Astrocyte (in vitro differentiated cells and primary cell): Measurements from ENCODE around the gene GNG14. TPM values are rescaled to one million over a fixed set of nuclear protein-coding genes. Genes with fewer than 3 reads are reported as not detected.

Experiments
- DNase-seq: peaks from one replicate; pipeline ENCODE4 v3.0.0-alpha.2; 2010; ENCODE audit warnings: low read depth
- FAIRE-seq: peaks from 2 replicates; lab custom pipeline; 2011; peaks lifted over from hg19 to GRCh38; lab: Jason Lieb, UNC
- H2AFZ ChIP-seq: 2 replicates; pipeline ENCODE4 v1.6.0; 2012; ENCODE audit warnings: low read depth, low read length, inconsistent platforms
- H3K27ac ChIP-seq: 2 replicates; pipeline ENCODE4 v1.5.1; 2011; ENCODE audit warnings: low read depth, low read length, inconsistent platforms
- H3K27me3 ChIP-seq: 2 replicates; pipeline ENCODE4 v1.6.0; 2011; ENCODE audit warnings: low read length, inconsistent platforms; ENCODE audit not compliant: insufficient read depth
- H3K36me3 ChIP-seq: 2 replicates; pipeline ENCODE4 v1.5.1; 2011; ENCODE audit warnings: low read length, inconsistent platforms; ENCODE audit not compliant: insufficient read depth
- H3K4me1 ChIP-seq: 2 replicates; pipeline ENCODE4 v1.5.1; 2011; ENCODE audit warnings: low read length, inconsistent platforms; ENCODE audit not compliant: insufficient read depth
- H3K4me2 ChIP-seq: 2 replicates; pipeline ENCODE4 v1.6.0; 2012; ENCODE audit warnings: low read length, inconsistent platforms
- H3K4me3 ChIP-seq: 2 replicates; pipeline ENCODE4 v1.5.1; 2011; ENCODE audit warnings: low read depth, mild to moderate bottlenecking, low read length, inconsistent platforms; ENCODE audit not compliant: insufficient read depth
- H3K79me2 ChIP-seq: 2 replicates; pipeline ENCODE4 v1.6.0; 2012; ENCODE audit warnings: mild to moderate bottlenecking, low read length, inconsistent platforms; ENCODE audit not compliant: insufficient read depth
- H3K9ac ChIP-seq: 2 replicates; pipeline ENCODE4 v1.6.0; 2012; ENCODE audit warnings: mild to moderate bottlenecking, low read length, inconsistent platforms
- H3K9me3 ChIP-seq: 2 replicates; pipeline ENCODE4 v1.5.1; 2012; ENCODE audit warnings: low read depth, mild to moderate bottlenecking, low read length, inconsistent platforms; ENCODE audit not compliant: insufficient read depth
- H4K20me1 ChIP-seq: 2 replicates; pipeline ENCODE4 v1.6.0; 2012; ENCODE audit warnings: low read length, inconsistent platforms; ENCODE audit not compliant: insufficient read depth
- H3K27ac Mint-ChIP-seq: one replicate; pipeline ENCODE4 v1.8.0; 2021; ENCODE audit warnings: mild to moderate bottlenecking, mixed read lengths; ENCODE audit not compliant: unreplicated experiment
- H3K27me3 Mint-ChIP-seq: one replicate; pipeline ENCODE4 v1.8.0; 2021; ENCODE audit warnings: low read depth, mixed read lengths; ENCODE audit not compliant: unreplicated experiment
- H3K36me3 Mint-ChIP-seq: one replicate; pipeline ENCODE4 v1.8.0; 2021; ENCODE audit warnings: low read depth, mixed read lengths; ENCODE audit not compliant: unreplicated experiment
- H3K4me1 Mint-ChIP-seq: one replicate; pipeline ENCODE4 v1.8.0; 2021; ENCODE audit warnings: low read depth, mixed read lengths; ENCODE audit not compliant: unreplicated experiment
- H3K4me3 Mint-ChIP-seq: one replicate; pipeline ENCODE4 v1.8.0; 2021; ENCODE audit warnings: mild to moderate bottlenecking, moderate library complexity, mixed read lengths; ENCODE audit not compliant: unreplicated experiment
- H3K9me3 Mint-ChIP-seq: one replicate; pipeline ENCODE4 v1.8.0; 2021; ENCODE audit warnings: mild to moderate bottlenecking, mixed read lengths; ENCODE audit not compliant: unreplicated experiment
- CTCF ChIP-seq: IDR thresholded peaks from 2 replicates; pipeline ENCODE4 v1.5.1; 2011; ENCODE audit warnings: low read depth, mild to moderate bottlenecking, inconsistent platforms, low read length, moderate library complexity; ENCODE audit not compliant: insufficient read depth
- EZH2 ChIP-seq: IDR thresholded peaks from 2 replicates; pipeline ENCODE4 v1.6.1; 2012; ENCODE audit warnings: mild to moderate bottlenecking, low read length, inconsistent platforms; ENCODE audit not compliant: insufficient read depth
- total RNA-seq: library from RNA; stranded (reverse); gene quantifications from 2 replicates; pipeline ENCODE4 v1.2.1, GENCODE V29; 2021

GNG14 gene
- total RNA-seq, 1 donor from 2014 or later, result not detected

- Mint-ChIP-seq H3K36me3 (peaks cover 17% of the 10 kb centered on the region), H3K9me3 (no peaks in the 10 kb centered on the region), H3K4me3 (no peak overlapping the region), H3K27me3 (no peaks in the 10 kb centered on the region), H3K4me1 (peaks cover 3% of the 10 kb centered on the region), H3K27ac (no peak overlapping the region)
- Histone ChIP-seq H3K27ac (no peak overlapping the region), H3K4me3 (no peak overlapping the region), H3K79me2 (peaks cover 12% of the 10 kb centered on the region), H3K9me3 (no peaks in the 10 kb centered on the region), H2AFZ (no peak overlapping the region), H4K20me1 (peaks cover 5% of the 10 kb centered on the region), H3K36me3 (peaks cover 6% of the 10 kb centered on the region), H3K4me2 (no peak overlapping the region), H3K27me3 (no peaks in the 10 kb centered on the region), H3K9ac (no peak overlapping the region), H3K4me1 (peaks cover 4% of the 10 kb centered on the region)
- FAIRE-seq (no peak), DNase-seq (no peak)
- TF ChIP-seq EZH2 (no peak), CTCF (no peak)
Measured at GRCh38 chr19:12660980-12661379, 26.8 kb upstream of the GNG14 start.

- DNase-seq, result no peak
- Histone ChIP-seq H3K27ac (no peak overlapping the region), H3K36me3 (peaks cover 6% of the 10 kb centered on the region), H3K9me3 (no peaks in the 10 kb centered on the region), H3K27me3 (no peaks in the 10 kb centered on the region), H3K4me2 (no peak overlapping the region), H4K20me1 (peaks cover 14% of the 10 kb centered on the region), H2AFZ (no peak overlapping the region), H3K4me1 (peaks cover 13% of the 10 kb centered on the region), H3K9ac (no peak overlapping the region), H3K4me3 (no peak overlapping the region), H3K79me2 (peaks cover 44% of the 10 kb centered on the region)
- no peaks in the 10 kb centered on the region for H3K9me3 Mint-ChIP-seq
- H3K4me3 Mint-ChIP-seq, result peak overlapping the region; percentile 29
- H3K27ac Mint-ChIP-seq, result no peak overlapping the region
- H3K36me3 Mint-ChIP-seq, result peaks cover 10% of the 10 kb centered on the region
- H3K4me1 Mint-ChIP-seq, result peaks cover 20% of the 10 kb centered on the region
- no peak for TF ChIP-seq EZH2
- no peak for TF ChIP-seq CTCF
- H3K27me3 Mint-ChIP-seq, result no peaks in the 10 kb centered on the region
- FAIRE-seq, result no peak
Measured at GRCh38 chr19:12664406-12665280, 23.2 kb upstream of the GNG14 start.

GRCh38 chr19:12665281-12665573 is 22.6 kb upstream of the GNG14 start:
- Mint-ChIP-seq H3K27ac (no peak overlapping the region), H3K27me3 (no peaks in the 10 kb centered on the region), H3K4me1 (peaks cover 20% of the 10 kb centered on the region), H3K36me3 (peaks cover 7% of the 10 kb centered on the region), H3K4me3 (peak overlapping the region; percentile 29), H3K9me3 (no peaks in the 10 kb centered on the region)
- Histone ChIP-seq H3K9me3 (no peaks in the 10 kb centered on the region), H4K20me1 (peaks cover 14% of the 10 kb centered on the region), H3K36me3 (peaks cover 2% of the 10 kb centered on the region), H3K4me2 (peak overlapping the region; percentile 95), H2AFZ (no peak overlapping the region), H3K4me1 (peaks cover 16% of the 10 kb centered on the region), H3K4me3 (no peak overlapping the region), H3K9ac (no peak overlapping the region), H3K79me2 (peaks cover 49% of the 10 kb centered on the region), H3K27me3 (no peaks in the 10 kb centered on the region), H3K27ac (no peak overlapping the region)
- DNase-seq (no peak), FAIRE-seq (no peak)
- TF ChIP-seq EZH2 (no peak), CTCF (no peak)
